Limb (tissue), 2 donors: ENCODE measurements around the gene RNF225.
A peak's percentile ranks its signal among the peaks of the same experiment; 100 is the strongest.
"Not testable (repeated sequence)": the region's sequence is repeated elsewhere in the genome, so short reads cannot be mapped to it uniquely, and the experiment has no call there.

ENCODE experiments used
- DNase-seq, 2 donors: peaks; one replicate each; pipeline ENCODE4 v3.0.0-alpha.2; 2016; ENCODE audit errors: extremely low spot score in 2 of 2

Gene RNF225

GRCh38 chr19:58395220-58395978, at the start of gene RNF225:
RNF225 (plus strand) TSS chr19:58395656; CDS start chr19:58396090, 434 bp downstream.
- DNase-seq = peak in 1 of 2 donors; percentile 42

- peak in 1 of 2 donors; percentile 82 for DNase-seq
These were observed 48.2 kb upstream of the RNF225 start for GRCh38 chr19:58346961-58347929.

GRCh38 chr19:58348080-58348479, 47.4 kb upstream of the RNF225 start:
- DNase-seq = not testable (repeated sequence)

DNA sequence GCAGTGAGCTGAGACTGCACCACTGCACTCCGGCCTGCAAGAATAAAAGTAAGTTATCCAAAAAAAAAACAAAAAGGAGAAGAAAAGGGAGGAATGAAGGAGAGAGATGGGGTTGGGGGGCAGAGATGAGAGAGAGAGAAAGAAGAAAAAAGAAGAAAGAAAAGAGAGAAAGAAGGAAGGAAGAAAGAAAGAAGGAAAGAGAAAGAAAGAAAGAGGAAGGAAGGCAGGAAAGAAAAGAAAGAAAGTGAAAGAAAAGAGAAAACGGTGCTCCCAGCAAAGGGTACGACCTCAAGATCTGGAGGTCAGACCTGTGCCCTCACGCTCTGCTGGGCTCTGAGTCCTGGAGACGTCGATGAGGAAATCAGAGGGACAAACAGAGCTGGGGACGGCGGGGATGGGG, 45.9 kb upstream of the RNF225 start:
- no peak for DNase-seq

- no peak for DNase-seq
These were observed 45.2 kb upstream of the RNF225 start for GRCh38 chr19:58350001-58350861.

GRCh38 chr19:58350871-58351557, 44.4 kb upstream of the RNF225 start:
- no peak for DNase-seq

DNA sequence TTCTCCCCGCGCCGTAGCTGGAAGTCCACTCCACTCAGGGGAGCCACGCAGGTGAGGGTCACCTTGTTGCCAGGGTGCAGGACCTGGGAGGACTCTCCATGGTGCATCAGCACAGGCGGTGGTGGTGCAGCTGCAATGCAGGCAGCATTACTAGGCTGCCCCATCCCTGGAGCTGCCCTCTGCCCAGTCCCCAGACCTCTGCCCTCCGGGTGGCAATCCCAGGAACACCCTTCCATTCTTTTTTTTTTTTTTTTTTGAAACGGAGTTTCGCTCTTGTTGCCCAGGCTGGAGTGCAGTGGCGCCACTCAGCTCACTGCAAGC, 43.9 kb upstream of the RNF225 start:
- DNase-seq = no peak

- no peak for DNase-seq
These were observed 43.3 kb upstream of the RNF225 start for GRCh38 chr19:58351990-58352755.

DNA sequence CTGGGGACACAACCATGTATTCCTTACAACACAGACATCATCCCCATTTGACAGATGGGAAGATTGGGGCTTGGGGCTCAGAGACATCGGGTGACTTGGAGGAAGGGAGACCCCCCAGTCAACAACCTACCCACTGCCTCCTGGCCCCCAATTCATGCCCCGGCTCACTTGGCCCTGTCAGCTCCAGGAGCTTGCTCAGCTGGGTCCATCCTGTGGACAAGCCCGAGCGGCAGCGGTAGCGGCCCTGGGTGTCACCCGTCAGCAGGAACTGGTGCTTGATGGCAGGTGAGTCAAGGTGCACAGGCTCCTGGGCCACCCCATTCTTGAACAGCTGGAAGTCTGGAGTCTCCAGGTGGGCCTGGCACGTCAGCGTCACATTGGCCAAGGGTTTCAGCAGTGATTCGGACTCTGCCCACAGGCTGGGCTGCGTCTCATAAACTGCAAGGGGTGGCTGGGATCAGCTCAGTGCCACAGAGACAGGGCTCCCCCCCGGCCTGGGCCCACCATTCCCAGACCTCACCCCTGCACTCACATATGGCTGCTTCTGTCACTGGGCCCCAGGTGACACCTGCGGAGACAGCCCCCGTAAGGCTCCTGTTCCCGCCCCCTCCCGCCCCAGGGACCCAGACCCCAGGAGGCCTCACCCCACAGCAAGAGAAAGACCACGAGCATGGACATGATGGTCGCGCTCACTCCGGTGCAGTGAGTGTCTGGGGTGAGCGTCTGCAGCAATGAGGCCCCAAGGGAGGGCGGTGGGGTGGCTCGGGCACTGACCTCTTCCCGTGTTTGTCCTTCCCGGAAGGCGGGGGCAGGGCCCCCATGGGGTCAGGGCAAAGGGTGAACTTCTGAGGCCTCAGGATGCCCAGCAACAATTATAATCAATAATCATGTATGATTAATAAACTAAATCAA, 42.4 kb upstream of the RNF225 start, which contains the start of gene A1BG:
TSS of gene A1BG (minus strand) at position 733 of the 912 bp plus-strand sequence. CDS start at position 678, 55 bp downstream.
- no peak for DNase-seq

DNA sequence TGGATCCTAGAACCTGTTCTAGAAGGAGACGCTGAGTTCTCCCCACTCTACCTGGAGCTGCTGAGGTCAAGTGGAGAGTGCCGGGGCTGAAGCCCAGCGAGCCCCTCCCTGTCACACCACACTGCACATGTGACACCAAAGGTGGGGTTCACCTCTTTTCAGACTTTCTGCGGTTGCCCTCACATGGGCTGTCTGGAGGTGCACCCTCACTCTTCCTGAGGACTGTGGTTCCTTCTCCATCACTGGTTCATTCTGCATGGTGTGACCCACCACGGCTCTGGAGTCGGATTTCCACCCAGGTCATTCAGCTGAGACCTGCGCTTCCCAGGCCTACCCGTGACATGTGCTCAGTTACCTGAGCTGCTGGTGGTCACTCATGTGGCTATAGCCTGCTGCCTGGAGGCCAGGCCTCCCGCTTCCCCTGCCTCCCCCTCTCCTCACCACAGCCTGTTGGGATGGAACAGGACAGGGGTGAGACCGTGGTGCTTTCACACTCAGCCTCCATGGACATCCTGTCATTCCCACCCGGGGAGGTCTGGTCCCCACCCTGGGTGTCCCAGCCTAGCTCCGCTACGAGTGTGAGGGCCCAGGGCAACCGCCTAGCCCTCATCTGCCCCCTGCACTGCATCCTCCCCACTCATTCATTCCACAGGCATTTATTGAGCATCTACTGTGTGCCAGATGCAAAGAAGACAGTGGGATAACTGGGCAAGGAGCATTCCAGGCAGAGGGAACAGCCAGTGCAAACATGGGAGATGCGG, 41.6 kb upstream of the RNF225 start:
- no peak for DNase-seq

DNA sequence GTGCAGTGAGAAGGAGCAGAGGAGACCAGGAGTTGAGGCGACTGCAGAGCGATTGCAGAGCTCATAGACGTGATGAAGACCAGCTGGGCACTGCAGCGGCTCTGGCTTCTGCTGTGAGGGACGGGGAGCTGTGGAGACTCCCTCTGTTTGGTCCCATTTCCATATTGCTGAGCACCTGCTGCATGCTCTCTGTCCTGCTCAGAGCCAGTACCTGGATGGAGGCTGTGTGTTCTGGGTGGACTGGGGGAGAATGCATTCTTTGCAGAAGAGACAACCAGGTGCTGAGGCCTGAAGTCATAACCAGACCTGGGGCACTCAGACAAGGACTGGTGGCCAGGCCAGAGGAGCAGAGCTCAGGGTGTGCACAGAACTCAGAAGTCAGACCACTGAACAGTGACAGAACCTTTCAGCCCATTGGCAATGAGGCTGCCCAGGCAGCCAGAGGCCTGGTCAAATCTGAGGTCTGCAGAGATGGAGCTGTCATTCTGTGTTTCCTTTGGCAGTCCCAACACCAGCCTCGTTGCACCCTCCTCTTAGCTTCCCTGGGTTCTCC, 40.9 kb upstream of the RNF225 start:
- DNase-seq = no peak

DNA sequence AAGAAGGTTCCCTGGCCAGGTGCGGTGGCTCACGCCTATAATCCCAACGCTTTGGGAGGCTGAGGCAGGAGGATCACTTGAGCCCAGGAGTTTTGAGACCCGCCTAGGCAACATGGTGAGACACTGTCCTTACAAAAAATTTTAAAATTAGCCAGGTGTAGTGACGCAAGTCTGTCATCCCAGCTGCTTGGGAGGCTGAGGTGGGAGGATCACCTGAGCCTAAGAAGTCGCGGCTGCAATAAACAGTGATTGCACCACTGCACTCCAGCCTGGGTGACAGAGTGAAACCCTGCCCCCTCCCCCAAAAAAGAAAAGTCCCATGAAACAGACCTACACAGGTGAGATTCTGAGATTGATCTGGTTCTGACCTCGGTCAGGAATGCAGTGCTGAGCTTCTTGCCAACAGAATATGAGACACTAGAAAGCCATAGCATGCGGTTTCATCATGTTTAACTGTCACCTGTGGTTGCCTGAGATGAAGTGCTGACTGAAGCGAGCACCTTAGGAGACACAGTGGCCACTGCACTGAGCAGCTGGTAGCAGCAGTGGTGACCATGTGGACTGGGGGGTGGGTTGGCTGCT, 40.1 kb upstream of the RNF225 start:
- DNase-seq = no peak

DNA sequence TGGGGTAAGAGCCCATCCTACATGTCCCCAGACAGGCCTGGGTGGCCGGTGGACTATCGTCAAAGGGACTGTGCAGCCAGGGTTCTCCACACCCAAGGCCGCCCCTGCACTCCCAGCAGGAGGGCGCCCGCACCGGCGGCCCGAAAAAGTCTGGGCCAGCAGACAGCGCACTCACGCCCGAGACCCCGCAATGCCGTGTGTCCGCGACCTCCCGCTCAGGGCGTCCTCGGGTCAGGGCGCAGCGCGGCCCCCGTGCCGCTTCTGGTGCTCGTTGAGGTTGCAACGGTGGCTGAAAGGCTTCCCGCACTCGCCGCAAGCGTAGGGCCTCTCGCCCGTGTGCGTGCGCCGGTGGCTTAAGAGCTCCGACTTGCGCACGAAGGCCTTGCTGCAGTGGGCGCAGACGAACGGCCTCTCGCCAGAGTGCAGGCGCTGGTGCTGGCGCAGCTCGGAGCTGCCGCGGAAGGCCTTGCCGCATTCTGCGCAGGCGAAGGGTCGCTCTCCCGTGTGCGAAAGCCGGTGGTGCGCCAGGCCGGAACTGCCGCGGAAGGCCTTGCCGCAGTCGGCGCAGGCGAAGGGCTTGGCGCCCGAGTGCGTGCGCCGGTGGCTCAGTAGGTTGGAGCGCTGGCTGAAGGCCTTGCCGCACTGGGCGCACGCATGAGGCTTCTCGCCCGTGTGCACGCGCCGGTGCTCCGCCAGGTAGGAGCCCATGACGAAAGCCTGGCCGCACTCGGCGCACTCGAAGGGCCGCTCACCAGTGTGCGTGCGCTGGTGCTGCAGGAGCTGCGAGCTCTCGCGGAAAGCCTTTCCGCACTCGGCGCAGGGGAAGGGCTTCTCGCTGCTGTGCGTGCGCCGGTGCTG, 39.3 kb upstream of the RNF225 start:
- DNase-seq = no peak

- DNase-seq = peak in 1 of 2 donors; percentile 51
These were observed 38.5 kb upstream of the RNF225 start for GRCh38 chr19:58356766-58357480.

DNA sequence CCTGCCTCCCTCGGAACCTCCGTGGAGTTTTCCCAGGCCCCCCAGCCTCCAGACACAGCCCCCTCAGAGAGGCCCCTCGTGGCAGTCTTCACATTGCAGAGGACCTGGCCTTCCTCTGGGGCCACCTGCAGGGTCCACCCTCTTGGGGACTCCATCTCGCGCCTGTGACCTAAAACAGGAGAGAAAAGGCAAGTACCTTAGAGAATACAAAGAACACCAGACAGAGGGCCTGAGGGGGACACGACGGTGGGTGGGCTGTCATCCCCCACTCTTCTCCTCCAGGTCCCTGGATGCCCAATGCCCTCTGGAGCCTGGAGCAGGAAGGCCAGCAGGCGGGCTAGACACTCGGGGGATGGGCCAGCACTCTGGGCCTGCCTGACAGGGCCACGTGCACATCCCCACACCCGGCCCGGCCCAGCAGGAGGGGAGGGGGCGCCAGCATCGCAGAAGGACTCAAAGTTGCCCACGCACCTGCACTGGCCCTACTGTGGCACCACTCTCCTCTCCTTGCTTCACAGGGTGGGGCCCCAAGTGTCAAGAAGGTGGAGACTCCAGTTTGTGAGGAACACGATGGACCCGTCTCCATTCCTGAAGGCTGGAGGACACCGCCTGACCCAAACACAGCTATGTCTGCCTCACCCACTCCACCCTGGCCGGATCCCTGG, 37.8 kb upstream of the RNF225 start:
- DNase-seq = no peak
